ENCODE measurements around the gene BFAR. TPM values are rescaled to one million over a fixed set of nuclear protein-coding genes. Genes with fewer than 3 reads are reported as not detected.

BFAR gene
- total and polyA plus RNA-seq, 10 of the 15 experiments (the other 5 are each of a cell fraction or from before 2014, with no cell fraction given) = 34.6 to 62.0 (median 43.4) TPM

DNA sequence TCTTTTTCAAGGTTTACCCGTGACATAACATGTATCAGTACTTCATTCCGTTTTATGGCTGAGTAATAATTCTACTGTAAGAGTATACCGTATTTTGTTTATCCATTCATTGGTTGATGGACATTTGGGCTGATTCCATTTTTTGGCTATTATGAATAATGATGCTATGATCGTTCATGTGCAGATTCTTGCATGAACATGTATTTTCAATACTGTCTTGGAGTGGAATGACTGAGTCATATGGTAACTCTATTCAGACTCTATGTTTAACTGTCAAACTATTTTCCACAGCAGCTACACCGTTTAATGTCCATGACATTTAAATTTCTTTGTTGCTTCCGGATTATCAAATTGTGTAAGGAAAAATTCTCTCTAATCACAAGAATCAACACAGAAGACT is 17.9 kb downstream of the BFAR start (continued):
- TF ChIP-seq ZSCAN29 (IDR thresholded peaks at IDR 0.05) = no peak
- TF ChIP-seq ATF7 (IDR thresholded peaks at IDR 0.05; ENCODE audit: low read depth) = no peak
- no peak for TF ChIP-seq MTA3 (IDR thresholded peaks at IDR 0.05; ENCODE audit: borderline replicate concordance, low read length)
- no peak for TF ChIP-seq RAD51 (IDR thresholded peaks at IDR 0.05)
- no peak for TF ChIP-seq LARP7 (IDR thresholded peaks at IDR 0.05)

DNA sequence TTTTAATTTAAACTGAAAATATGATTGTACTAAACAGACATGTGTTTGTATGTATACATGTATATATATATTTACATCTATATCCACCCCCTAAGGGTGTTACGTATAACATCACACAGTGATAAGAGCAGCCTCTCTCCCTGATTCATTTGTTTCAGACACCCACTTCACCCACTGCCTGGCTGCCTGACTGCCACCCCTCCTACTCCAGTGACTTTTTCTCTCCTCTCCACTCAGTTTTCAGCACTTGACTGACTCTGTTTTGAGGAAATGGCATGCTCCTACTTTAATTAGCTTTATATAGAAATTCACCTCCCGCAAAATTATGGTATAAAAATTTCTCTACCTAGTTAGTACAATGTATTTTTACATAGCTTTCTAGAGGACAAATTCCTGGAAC is 20.0 kb downstream of the BFAR start:
- Histone ChIP-seq H4K20me1 (ENCODE audit: control insufficient read depth, insufficient read depth) (peaks cover 4% of the 10 kb centered on the region; the same call in 1 of the 2 replicates), H3K4me3 (no peak overlapping the region), H3K27me3 (replicated peaks in 1 of 2; ENCODE audit: control insufficient read depth in 2 of 2, insufficient read depth in 2 of 2, low read length in 1 of 2) (no peaks in the 10 kb centered on the region), H3K9ac (ENCODE audit: control insufficient read depth, insufficient read depth, low read length) (no peak overlapping the region), H3K9me3 (replicated peaks; ENCODE audit: control insufficient read depth, insufficient read depth, low read length) (no peaks in the 10 kb centered on the region), H3K4me2 (ENCODE audit: control insufficient read depth, insufficient read depth) (no peak overlapping the region), H2AFZ (ENCODE audit: control insufficient read depth, low read depth, low read length) (no peak overlapping the region), H3K36me3 (ENCODE audit: control insufficient read depth in 2 of 2, insufficient read depth in 2 of 2, low read length in 1 of 2) (peaks cover 11 to 35% of the 10 kb centered on the region in 2 experiments; a peak in 3 of 4 replicates), H3K4me1 (ENCODE audit: control insufficient read depth, insufficient read depth, low read length) (no peaks in the 10 kb centered on the region; the same call in 1 of the 2 replicates), H3K27ac (ENCODE audit: control insufficient read depth, insufficient read depth) (no peak overlapping the region), H3K79me2 (ENCODE audit: control insufficient read depth, insufficient read depth, low read length) (no peaks in the 10 kb centered on the region)
- 100% methylated on average over 2 of the region's 2 CpGs for WGBS (ENCODE audit: insufficient coverage, insufficient replicate concordance, low lambda C conversion rate, missing lambda C conversion rate)
- BruUV-seq (replicated peaks) = no TSS peak
- ChIA-PET CTCF (no interaction called here), RAD21 (ENCODE audit: unreplicated experiment) (no interaction called here), POLR2A (no interaction called here), SMC1A (ENCODE audit: uncharacterized antibody, unreplicated experiment) (interaction anchor here (1.0 kb wide), 1 partner anchor 22 kb away, joined by 3 read pairs; no protein-coding TSS in a partner anchor)
- intact Hi-C loops (cut with micrococcal nuclease; ENCODE audit: unreplicated experiment) (no loop called here), in situ Hi-C loops (cut with MboI) (no loop called here)
- TF ChIP-seq ETV6 (conservative IDR thresholded peaks at IDR 0.05 in 1 of 2, IDR thresholded peaks at IDR 0.05 in 1 of 2; ENCODE audit: borderline replicate concordance in 1 of 2, low read depth in 1 of 2) (no peak), KDM1A (IDR thresholded peaks at IDR 0.05; ENCODE audit: borderline replicate concordance) (no peak), TARDBP (IDR thresholded peaks at IDR 0.05; ENCODE audit: borderline replicate concordance) (no peak), GATAD2B (conservative IDR thresholded peaks at IDR 0.05; ENCODE audit: low read depth) (no peak), MXI1 (IDR thresholded peaks at IDR 0.05; ENCODE audit: low read depth, low read length) (no peak), ATF7 (IDR thresholded peaks at IDR 0.05; ENCODE audit: low read depth) (no peak), CREM (IDR thresholded peaks at IDR 0.05; ENCODE audit: low read depth) (no peak), POLR2AphosphoS5 (IDR thresholded peaks at IDR 0.05; ENCODE audit: low read length) (no peak), ZBED1 (IDR thresholded peaks at IDR 0.05; ENCODE audit: borderline replicate concordance) (no peak)
- TF ChIP-seq, protein P1, sequence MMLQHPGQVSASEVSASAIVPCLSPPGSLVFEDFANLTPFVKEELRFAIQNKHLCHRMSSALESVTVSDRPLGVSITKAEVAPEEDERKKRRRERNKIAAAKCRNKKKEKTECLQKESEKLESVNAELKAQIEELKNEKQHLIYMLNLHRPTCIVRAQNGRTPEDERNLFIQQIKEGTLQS (IDR thresholded peaks at IDR 0.05; ENCODE audit: borderline replicate concordance, extremely low read depth, low read depth, low read length) = no peak
- TF ChIP-seq, protein P2, sequence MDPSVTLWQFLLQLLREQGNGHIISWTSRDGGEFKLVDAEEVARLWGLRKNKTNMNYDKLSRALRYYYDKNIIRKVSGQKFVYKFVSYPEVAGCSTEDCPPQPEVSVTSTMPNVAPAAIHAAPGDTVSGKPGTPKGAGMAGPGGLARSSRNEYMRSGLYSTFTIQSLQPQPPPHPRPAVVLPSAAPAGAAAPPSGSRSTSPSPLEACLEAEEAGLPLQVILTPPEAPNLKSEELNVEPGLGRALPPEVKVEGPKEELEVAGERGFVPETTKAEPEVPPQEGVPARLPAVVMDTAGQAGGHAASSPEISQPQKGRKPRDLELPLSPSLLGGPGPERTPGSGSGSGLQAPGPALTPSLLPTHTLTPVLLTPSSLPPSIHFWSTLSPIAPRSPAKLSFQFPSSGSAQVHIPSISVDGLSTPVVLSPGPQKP (IDR thresholded peaks at IDR 0.05; ENCODE audit: low read depth, low read length) = no peak
- ATAC-seq (no peak), DNase-seq (ENCODE audit: low read depth, low spot score) (no peak), FAIRE-seq (no peak)

Measured in GM12878 (cell line).